Measurements from ENCODE around the gene ACER1. TPM values are rescaled to one million over a fixed set of nuclear protein-coding genes. Genes with fewer than 3 reads are reported as not detected.

The ACER1 gene
- total and polyA plus RNA-seq, 10 of the 15 experiments (the other 5 are each of a cell fraction or from before 2014, with no cell fraction given), result not detected

DNA sequence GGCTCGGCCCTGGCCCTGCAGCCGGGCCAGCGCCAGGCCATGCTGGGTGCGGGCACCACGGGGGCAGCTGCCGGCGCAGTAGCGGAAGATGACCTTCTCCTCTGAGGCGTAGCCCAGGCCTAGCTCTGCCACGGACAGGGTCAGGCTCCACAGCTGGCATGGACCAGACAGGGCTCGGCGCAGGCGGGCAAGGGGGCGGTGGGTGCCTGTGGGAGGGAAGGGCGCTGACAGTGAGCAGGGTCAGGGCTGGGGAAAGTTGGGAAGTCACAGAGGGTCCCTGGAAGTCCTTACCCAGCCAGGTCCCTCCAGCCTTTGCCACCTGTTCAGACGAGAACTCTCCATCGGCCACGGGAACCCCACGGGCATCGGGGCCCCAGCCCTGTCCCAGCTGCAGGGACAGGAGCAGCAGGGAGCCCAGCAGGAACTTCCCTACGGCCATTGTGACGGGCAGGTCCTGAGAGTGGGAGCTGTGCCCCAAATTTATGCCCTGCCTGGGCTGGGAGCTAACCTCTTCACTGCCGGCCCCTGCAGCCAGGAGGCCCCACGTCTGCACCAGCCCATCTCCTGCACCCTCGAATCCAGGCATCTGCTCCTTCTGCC, 42.1 kb upstream of the ACER1 start, which contains the start of gene PSPN:
PSPN (minus strand) TSS at position 523 of the 600 bp plus-strand sequence; CDS start at position 439, 84 bp downstream.
- Histone ChIP-seq H3K9me3 (replicated peaks; ENCODE audit: control insufficient read depth, insufficient read depth, low read length) (peaks cover 1% of the 10 kb centered on the region; the same call in 1 of the 3 replicates), H3K36me3 (ENCODE audit: control insufficient read depth in 2 of 2, insufficient read depth in 2 of 2, low read length in 1 of 2) (peaks cover 8 to 10% of the 10 kb centered on the region in 2 experiments), H3K27me3 (replicated peaks in 1 of 2; ENCODE audit: control insufficient read depth in 2 of 2, insufficient read depth in 2 of 2, low read length in 1 of 2) (no peaks in the 10 kb centered on the region), H3K4me1 (ENCODE audit: control insufficient read depth, insufficient read depth, low read length) (peaks cover 2% of the 10 kb centered on the region; the same call in 1 of the 2 replicates), H3K4me2 (ENCODE audit: control insufficient read depth, insufficient read depth) (no peak within 1 kb of the TSS), H2AFZ (ENCODE audit: control insufficient read depth, low read depth, low read length) (no peak within 1 kb of the TSS), H4K20me1 (ENCODE audit: control insufficient read depth, insufficient read depth) (no peaks in the 10 kb centered on the region), H3K9ac (ENCODE audit: control insufficient read depth, insufficient read depth, low read length) (no peak within 1 kb of the TSS), H3K4me3 (no peak within 1 kb of the TSS), H3K27ac (ENCODE audit: control insufficient read depth, insufficient read depth) (no peak within 1 kb of the TSS), H3K79me2 (ENCODE audit: control insufficient read depth, insufficient read depth, low read length) (no peaks in the 10 kb centered on the region; the same call in 1 of the 2 replicates)
- in situ Hi-C loops (cut with MboI) (no loop called here), intact Hi-C loops (cut with micrococcal nuclease; ENCODE audit: unreplicated experiment) (no loop called here)
- CTCF ChIA-PET, result no interaction called here
- POLR2A ChIA-PET, result no interaction called here
- FAIRE-seq, result no peak
- ATAC-seq, result no peak
- RAD21 ChIA-PET (ENCODE audit: unreplicated experiment), result no interaction called here
- DNase-seq (ENCODE audit: low read depth, low spot score), result no peak
- 79% methylated on average over 18 of the region's 25 CpGs for WGBS (ENCODE audit: insufficient coverage, insufficient replicate concordance, low lambda C conversion rate, missing lambda C conversion rate)
- SMC1A ChIA-PET (ENCODE audit: uncharacterized antibody, unreplicated experiment), result no interaction called here
- no TSS peak for BruUV-seq (replicated peaks)
- no peak for TF ChIP-seq ZNF24 (IDR thresholded peaks at IDR 0.05)
- TF ChIP-seq NFYA (IDR thresholded peaks at IDR 0.05; ENCODE audit: borderline replicate concordance, low read depth, low read length), result no peak
- TF ChIP-seq, protein P1, sequence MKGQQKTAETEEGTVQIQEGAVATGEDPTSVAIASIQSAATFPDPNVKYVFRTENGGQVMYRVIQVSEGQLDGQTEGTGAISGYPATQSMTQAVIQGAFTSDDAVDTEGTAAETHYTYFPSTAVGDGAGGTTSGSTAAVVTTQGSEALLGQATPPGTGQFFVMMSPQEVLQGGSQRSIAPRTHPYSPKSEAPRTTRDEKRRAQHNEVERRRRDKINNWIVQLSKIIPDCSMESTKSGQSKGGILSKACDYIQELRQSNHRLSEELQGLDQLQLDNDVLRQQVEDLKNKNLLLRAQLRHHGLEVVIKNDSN (IDR thresholded peaks at IDR 0.05; ENCODE audit: borderline replicate concordance, extremely low read length, insufficient read depth, low read depth, low read length), result no peak
- no peak for TF ChIP-seq SIN3A (IDR thresholded peaks at IDR 0.05; ENCODE audit: low read depth, low read length)
- TF ChIP-seq, protein P2, sequence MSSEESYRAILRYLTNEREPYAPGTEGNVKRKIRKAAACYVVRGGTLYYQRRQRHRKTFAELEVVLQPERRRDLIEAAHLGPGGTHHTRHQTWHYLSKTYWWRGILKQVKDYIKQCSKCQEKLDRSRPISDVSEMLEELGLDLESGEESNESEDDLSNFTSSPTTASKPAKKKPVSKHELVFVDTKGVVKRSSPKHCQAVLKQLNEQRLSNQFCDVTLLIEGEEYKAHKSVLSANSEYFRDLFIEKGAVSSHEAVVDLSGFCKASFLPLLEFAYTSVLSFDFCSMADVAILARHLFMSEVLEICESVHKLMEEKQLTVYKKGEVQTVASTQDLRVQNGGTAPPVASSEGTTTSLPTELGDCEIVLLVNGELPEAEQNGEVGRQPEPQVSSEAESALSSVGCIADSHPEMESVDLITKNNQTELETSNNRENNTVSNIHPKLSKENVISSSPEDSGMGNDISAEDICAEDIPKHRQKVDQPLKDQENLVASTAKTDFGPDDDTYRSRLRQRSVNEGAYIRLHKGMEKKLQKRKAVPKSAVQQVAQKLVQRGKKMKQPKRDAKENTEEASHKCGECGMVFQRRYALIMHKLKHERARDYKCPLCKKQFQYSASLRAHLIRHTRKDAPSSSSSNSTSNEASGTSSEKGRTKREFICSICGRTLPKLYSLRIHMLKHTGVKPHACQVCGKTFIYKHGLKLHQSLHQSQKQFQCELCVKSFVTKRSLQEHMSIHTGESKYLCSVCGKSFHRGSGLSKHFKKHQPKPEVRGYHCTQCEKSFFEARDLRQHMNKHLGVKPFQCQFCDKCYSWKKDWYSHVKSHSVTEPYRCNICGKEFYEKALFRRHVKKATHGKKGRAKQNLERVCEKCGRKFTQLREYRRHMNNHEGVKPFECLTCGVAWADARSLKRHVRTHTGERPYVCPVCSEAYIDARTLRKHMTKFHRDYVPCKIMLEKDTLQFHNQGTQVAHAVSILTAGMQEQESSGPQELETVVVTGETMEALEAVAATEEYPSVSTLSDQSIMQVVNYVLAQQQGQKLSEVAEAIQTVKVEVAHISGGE (CRISPR knock-in tag; IDR thresholded peaks at IDR 0.05), result no peak
- no peak for TF ChIP-seq ZNF207 (IDR thresholded peaks at IDR 0.05; ENCODE audit: borderline replicate concordance)
- TF ChIP-seq MYB (IDR thresholded peaks at IDR 0.05; ENCODE audit: borderline replicate concordance, low read depth, low read length), result no peak
- no peak for TF ChIP-seq NR2F1 (conservative IDR thresholded peaks at IDR 0.05)
- no peak for TF ChIP-seq ZSCAN29 (IDR thresholded peaks at IDR 0.05)
- TF ChIP-seq NBN (IDR thresholded peaks at IDR 0.05), result no peak
- TF ChIP-seq STAT3 (IDR thresholded peaks at IDR 0.05; ENCODE audit: low read depth, low read length), result no peak
- no peak for TF ChIP-seq NFYB (IDR thresholded peaks at IDR 0.05; ENCODE audit: insufficient read depth, low read depth, low read length)
- TF ChIP-seq FOXK2 (IDR thresholded peaks at IDR 0.05), result no peak
- TF ChIP-seq, protein P3, sequence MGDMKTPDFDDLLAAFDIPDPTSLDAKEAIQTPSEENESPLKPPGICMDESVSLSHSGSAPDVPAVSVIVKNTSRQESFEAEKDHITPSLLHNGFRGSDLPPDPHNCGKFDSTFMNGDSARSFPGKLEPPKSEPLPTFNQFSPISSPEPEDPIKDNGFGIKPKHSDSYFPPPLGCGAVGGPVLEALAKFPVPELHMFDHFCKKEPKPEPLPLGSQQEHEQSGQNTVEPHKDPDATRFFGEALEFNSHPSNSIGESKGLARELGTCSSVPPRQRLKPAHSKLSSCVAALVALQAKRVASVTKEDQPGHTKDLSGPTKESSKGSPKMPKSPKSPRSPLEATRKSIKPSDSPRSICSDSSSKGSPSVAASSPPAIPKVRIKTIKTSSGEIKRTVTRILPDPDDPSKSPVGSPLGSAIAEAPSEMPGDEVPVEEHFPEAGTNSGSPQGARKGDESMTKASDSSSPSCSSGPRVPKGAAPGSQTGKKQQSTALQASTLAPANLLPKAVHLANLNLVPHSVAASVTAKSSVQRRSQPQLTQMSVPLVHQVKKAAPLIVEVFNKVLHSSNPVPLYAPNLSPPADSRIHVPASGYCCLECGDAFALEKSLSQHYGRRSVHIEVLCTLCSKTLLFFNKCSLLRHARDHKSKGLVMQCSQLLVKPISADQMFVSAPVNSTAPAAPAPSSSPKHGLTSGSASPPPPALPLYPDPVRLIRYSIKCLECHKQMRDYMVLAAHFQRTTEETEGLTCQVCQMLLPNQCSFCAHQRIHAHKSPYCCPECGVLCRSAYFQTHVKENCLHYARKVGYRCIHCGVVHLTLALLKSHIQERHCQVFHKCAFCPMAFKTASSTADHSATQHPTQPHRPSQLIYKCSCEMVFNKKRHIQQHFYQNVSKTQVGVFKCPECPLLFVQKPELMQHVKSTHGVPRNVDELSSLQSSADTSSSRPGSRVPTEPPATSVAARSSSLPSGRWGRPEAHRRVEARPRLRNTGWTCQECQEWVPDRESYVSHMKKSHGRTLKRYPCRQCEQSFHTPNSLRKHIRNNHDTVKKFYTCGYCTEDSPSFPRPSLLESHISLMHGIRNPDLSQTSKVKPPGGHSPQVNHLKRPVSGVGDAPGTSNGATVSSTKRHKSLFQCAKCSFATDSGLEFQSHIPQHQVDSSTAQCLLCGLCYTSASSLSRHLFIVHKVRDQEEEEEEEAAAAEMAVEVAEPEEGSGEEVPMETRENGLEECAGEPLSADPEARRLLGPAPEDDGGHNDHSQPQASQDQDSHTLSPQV (IDR thresholded peaks at IDR 0.05), result no peak
- TF ChIP-seq TCF12 (IDR thresholded peaks at IDR 0.05; ENCODE audit: low read depth, low read length), result no peak
- no peak for TF ChIP-seq SREBF2 (IDR thresholded peaks at IDR 0.05; ENCODE audit: low read length)
- no peak for TF ChIP-seq RAD51 (IDR thresholded peaks at IDR 0.05)
- TF ChIP-seq RELA (IDR thresholded peaks at IDR 0.05; ENCODE audit: borderline replicate concordance, partially characterized antibody), result no peak
